ENCODE results near the gene PKNOX2.

DNA sequence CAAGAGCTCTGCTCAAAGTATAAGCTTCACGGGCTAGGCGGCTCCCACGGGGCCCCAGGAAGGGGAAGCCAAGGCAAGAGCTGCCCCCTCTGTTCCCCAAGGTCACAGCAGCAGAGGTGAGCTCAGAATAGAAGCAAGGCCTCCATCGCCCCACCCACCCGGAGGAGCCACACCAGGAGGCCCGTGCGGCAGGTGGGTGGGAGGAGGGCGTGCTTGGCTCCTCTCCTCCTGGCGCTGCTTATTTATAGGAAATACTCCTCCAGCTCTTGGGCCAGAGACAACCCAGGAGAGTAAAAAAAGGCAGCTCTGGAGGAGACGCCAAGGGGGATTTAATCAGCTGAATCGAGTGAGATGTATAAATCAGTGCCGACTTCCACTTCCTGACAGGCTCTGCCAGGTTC, 243.8 kb downstream of the PKNOX2 start:
- TF ChIP-seq, protein P1, sequence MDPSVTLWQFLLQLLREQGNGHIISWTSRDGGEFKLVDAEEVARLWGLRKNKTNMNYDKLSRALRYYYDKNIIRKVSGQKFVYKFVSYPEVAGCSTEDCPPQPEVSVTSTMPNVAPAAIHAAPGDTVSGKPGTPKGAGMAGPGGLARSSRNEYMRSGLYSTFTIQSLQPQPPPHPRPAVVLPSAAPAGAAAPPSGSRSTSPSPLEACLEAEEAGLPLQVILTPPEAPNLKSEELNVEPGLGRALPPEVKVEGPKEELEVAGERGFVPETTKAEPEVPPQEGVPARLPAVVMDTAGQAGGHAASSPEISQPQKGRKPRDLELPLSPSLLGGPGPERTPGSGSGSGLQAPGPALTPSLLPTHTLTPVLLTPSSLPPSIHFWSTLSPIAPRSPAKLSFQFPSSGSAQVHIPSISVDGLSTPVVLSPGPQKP (IDR thresholded peaks at IDR 0.05; ENCODE audit: borderline replicate concordance, low read depth, low read length), result no peak
- TF ChIP-seq RAD21 (IDR thresholded peaks at IDR 0.05; ENCODE audit: low read length) (no peak), MXI1 (IDR thresholded peaks at IDR 0.05; ENCODE audit: borderline replicate concordance, low read depth, low read length) (no peak), POLR2A (IDR thresholded peaks at IDR 0.05; ENCODE audit: low read depth, low read length) (no peak), RFX5 (IDR thresholded peaks at IDR 0.05; ENCODE audit: low read depth, low read length) (no peak), SMC3 (IDR thresholded peaks at IDR 0.05; ENCODE audit: low read depth, low read length) (no peak), FOS (IDR thresholded peaks at IDR 0.05; ENCODE audit: low read depth, low read length) (no peak), CEBPB (IDR thresholded peaks at IDR 0.05; ENCODE audit: low read depth, low read length) (no peak), MAFK (IDR thresholded peaks at IDR 0.05; ENCODE audit: low read depth, low read length) (no peak), BHLHE40 (IDR thresholded peaks at IDR 0.05; ENCODE audit: low read depth, low read length) (no peak), RCOR1 (IDR thresholded peaks at IDR 0.05; ENCODE audit: insufficient replicate concordance, low read length) (no peak)
- TF ChIP-seq, protein P2, sequence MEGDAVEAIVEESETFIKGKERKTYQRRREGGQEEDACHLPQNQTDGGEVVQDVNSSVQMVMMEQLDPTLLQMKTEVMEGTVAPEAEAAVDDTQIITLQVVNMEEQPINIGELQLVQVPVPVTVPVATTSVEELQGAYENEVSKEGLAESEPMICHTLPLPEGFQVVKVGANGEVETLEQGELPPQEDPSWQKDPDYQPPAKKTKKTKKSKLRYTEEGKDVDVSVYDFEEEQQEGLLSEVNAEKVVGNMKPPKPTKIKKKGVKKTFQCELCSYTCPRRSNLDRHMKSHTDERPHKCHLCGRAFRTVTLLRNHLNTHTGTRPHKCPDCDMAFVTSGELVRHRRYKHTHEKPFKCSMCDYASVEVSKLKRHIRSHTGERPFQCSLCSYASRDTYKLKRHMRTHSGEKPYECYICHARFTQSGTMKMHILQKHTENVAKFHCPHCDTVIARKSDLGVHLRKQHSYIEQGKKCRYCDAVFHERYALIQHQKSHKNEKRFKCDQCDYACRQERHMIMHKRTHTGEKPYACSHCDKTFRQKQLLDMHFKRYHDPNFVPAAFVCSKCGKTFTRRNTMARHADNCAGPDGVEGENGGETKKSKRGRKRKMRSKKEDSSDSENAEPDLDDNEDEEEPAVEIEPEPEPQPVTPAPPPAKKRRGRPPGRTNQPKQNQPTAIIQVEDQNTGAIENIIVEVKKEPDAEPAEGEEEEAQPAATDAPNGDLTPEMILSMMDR (conservative IDR thresholded peaks at IDR 0.05; ENCODE audit: low read depth, low read length), result no peak
- TF ChIP-seq, protein P3, sequence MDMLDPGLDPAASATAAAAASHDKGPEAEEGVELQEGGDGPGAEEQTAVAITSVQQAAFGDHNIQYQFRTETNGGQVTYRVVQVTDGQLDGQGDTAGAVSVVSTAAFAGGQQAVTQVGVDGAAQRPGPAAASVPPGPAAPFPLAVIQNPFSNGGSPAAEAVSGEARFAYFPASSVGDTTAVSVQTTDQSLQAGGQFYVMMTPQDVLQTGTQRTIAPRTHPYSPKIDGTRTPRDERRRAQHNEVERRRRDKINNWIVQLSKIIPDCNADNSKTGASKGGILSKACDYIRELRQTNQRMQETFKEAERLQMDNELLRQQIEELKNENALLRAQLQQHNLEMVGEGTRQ (IDR thresholded peaks at IDR 0.05; ENCODE audit: low read depth, low read length), result no peak

All from IMR-90 (cell line).